WTC11 (cell line): ENCODE data around the gene SYT9. TPM values are rescaled to one million over a fixed set of nuclear protein-coding genes. Genes with fewer than 3 reads are reported as not detected.

Experiments
- ATAC-seq: fragments of 200-7000 bp; cut with Tn5 transposase; 2 replicates; pipeline ENCODE4 v1.10.0; 2021; ENCODE audit warnings: mild to moderate bottlenecking, moderate library complexity
- CTCF ChIA-PET: fragments of 300-600 bp; sonication (Branson Sonifier 250); formaldehyde crosslinking; loops from one replicate; lab custom pipeline; 2021; ENCODE audit warnings: antibody characterized with exemption; lab: Charles Lee
- POLR2A ChIA-PET: fragments of 350-600 bp; sonication (Branson Sonifier 250); formaldehyde crosslinking; loops from one replicate; lab custom pipeline; 2021; ENCODE audit warnings: antibody characterized with exemption; lab: Charles Lee
- DNase-seq: peaks from one replicate; pipeline ENCODE4 v3.0.0; 2021; ENCODE audit warnings: low spot score
- H3K27ac Mint-ChIP-seq: 2 replicates; pipeline ENCODE4 v1.8.0; 2021; ENCODE audit warnings: mixed read lengths
- H3K27me3 Mint-ChIP-seq: 2 replicates; pipeline ENCODE4 v1.8.0; 2021; ENCODE audit warnings: low read depth, mild to moderate bottlenecking, moderate library complexity, mixed read lengths
- H3K36me3 Mint-ChIP-seq: 2 replicates; pipeline ENCODE4 v1.8.0; 2021; ENCODE audit warnings: mixed read lengths
- H3K4me1 Mint-ChIP-seq: 2 replicates; pipeline ENCODE4 v1.8.0; 2022; ENCODE audit warnings: mixed read lengths
- H3K4me3 Mint-ChIP-seq: 2 replicates; pipeline ENCODE4 v1.8.0; 2021; ENCODE audit warnings: mild to moderate bottlenecking, moderate library complexity, mixed read lengths
- H3K9me3 Mint-ChIP-seq: 2 replicates; pipeline ENCODE4 v1.8.0; 2021; ENCODE audit warnings: mixed read lengths
- CREB1 ChIP-seq: sonication (generic); formaldehyde crosslinking; IDR thresholded peaks from 2 replicates; pipeline ENCODE4 v1.8.0; 2023; ENCODE audit warnings: mild to moderate bottlenecking, missing genetic modification reagents
- E2F1 ChIP-seq: sonication (generic); formaldehyde crosslinking; IDR thresholded peaks from 2 replicates; pipeline ENCODE4 v1.8.0; 2022; ENCODE audit warnings: mild to moderate bottlenecking, missing genetic modification reagents
- EMX1 ChIP-seq: fragments of 250-450 bp; sonication (Bioruptor Pico); IDR thresholded peaks from 2 replicates; pipeline ENCODE4 v1.8.0; 2021; ENCODE audit warnings: mild to moderate bottlenecking
- FOXP1 ChIP-seq: sonication (generic); formaldehyde crosslinking; IDR thresholded peaks from 2 replicates; pipeline ENCODE4 v1.8.0; 2022; ENCODE audit warnings: missing genetic modification reagents, mild to moderate bottlenecking, moderate library complexity, borderline replicate concordance
- FOXP4 ChIP-seq: sonication (generic); formaldehyde crosslinking; IDR thresholded peaks from 2 replicates; pipeline ENCODE4 v1.8.0; 2022; ENCODE audit warnings: mild to moderate bottlenecking, missing genetic modification reagents
- GABPB1 ChIP-seq: sonication (generic); formaldehyde crosslinking; IDR thresholded peaks from 2 replicates; pipeline ENCODE4 v1.8.1; 2023; ENCODE audit warnings: mild to moderate bottlenecking, missing genetic modification reagents
- GTF2I ChIP-seq: fragments of 250-450 bp; sonication (Bioruptor Pico); conservative IDR thresholded peaks from 2 replicates; pipeline ENCODE4 v1.4.0; 2021; ENCODE audit warnings: mild to moderate bottlenecking
- IRF2 ChIP-seq: sonication (generic); formaldehyde crosslinking; IDR thresholded peaks from 2 replicates; pipeline ENCODE4 v1.8.0; 2022; ENCODE audit warnings: low read depth, missing genetic modification reagents, borderline replicate concordance
- NFE2L1 ChIP-seq: sonication (generic); formaldehyde crosslinking; IDR thresholded peaks from 2 replicates; pipeline ENCODE4 v1.8.1; 2023; ENCODE audit warnings: missing genetic modification reagents
- SP1 ChIP-seq: sonication (generic); formaldehyde crosslinking; conservative IDR thresholded peaks from 2 replicates; pipeline ENCODE4 v1.8.1; 2022; ENCODE audit warnings: missing genetic modification reagents
- TCF7 ChIP-seq: sonication (generic); formaldehyde crosslinking; IDR thresholded peaks from 2 replicates; pipeline ENCODE4 v1.8.0; 2022; ENCODE audit warnings: mild to moderate bottlenecking, low read depth, missing genetic modification reagents, moderate library complexity
- USF1 ChIP-seq: sonication (generic); formaldehyde crosslinking; IDR thresholded peaks from 2 replicates; pipeline ENCODE4 v1.8.0; 2022; ENCODE audit warnings: mild to moderate bottlenecking, missing genetic modification reagents
- ZNF281 ChIP-seq: sonication (generic); formaldehyde crosslinking; IDR thresholded peaks from 2 replicates; pipeline ENCODE4 v1.8.0; 2023; ENCODE audit warnings: mild to moderate bottlenecking, missing genetic modification reagents
- ZNF671 ChIP-seq: fragments of 250-450 bp; sonication (Bioruptor Pico); IDR thresholded peaks from 2 replicates; pipeline ENCODE4 v1.8.0; 2021; ENCODE audit warnings: mild to moderate bottlenecking
- total RNA-seq: library from RNA; stranded (reverse); gene quantifications from 3 replicates; pipeline ENCODE4 v1.2.3, GENCODE V29; 2021
- TF ChIP-seq, protein P1 (sequence below): sonication (generic); formaldehyde crosslinking; IDR thresholded peaks from 2 replicates; pipeline ENCODE4 v1.8.0; 2023; ENCODE audit warnings: missing genetic modification reagents
- TF ChIP-seq, protein P2 (sequence below): fragments of 250-450 bp; sonication (Bioruptor Pico); IDR thresholded peaks from 2 replicates; pipeline ENCODE4 v1.9.0; 2021; ENCODE audit warnings: mild to moderate bottlenecking, borderline replicate concordance
- TF ChIP-seq, protein P3 (sequence below): sonication (generic); formaldehyde crosslinking; conservative IDR thresholded peaks from 2 replicates; pipeline ENCODE4 v1.8.1; 2023; ENCODE audit warnings: mild to moderate bottlenecking, low read depth, missing genetic modification reagents, moderate library complexity
- TF ChIP-seq, protein P4 (sequence below): fragments of 250-450 bp; sonication (Bioruptor Pico); IDR thresholded peaks from 2 replicates; pipeline ENCODE4 v1.9.0; 2021; ENCODE audit warnings: moderate library complexity, mild to moderate bottlenecking, inconsistent platforms, borderline replicate concordance

Gene SYT9
- total RNA-seq, 1 experiment from 2014 or later: 1.3 TPM

DNA sequence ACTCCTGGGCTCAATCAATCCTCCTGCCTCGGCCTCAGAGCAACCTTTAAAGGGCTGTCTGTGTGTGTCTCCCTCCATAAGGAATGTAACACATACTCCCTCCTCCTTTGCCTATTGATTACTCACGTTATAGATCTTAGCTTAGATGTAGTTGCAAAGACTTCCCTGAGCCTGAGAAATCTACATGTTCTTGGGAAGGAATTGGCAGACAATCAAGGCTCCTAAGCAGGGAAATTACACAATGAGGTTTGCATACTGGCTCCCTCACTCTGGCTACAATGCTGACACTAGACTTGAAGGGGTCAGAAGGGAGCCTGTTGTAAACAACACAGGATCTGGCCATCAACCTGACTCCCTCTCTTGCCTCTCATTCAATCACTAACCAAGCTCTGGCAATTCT is 228.4 kb downstream of the SYT9 start (continued):
- no peak for TF ChIP-seq FOXP4 (CRISPR knock-in tag)

- no peaks in the 10 kb centered on the region for H3K27me3 Mint-ChIP-seq
- 0 out of 2 replicates have a peak, but pooled peaks cover under 1% of the 10 kb centered on the region for H3K9me3 Mint-ChIP-seq
- ChIA-PET POLR2A (no interaction called here), CTCF (no interaction called here)
- H3K4me1 Mint-ChIP-seq: peaks cover 21% of the 10 kb centered on the region
- DNase-seq: no peak
- no peak overlapping the region for H3K4me3 Mint-ChIP-seq
- no peaks in the 10 kb centered on the region for H3K36me3 Mint-ChIP-seq
- ATAC-seq: no peak
- no peak overlapping the region for H3K27ac Mint-ChIP-seq
- no peak for TF ChIP-seq USF1 (CRISPR knock-in tag)
- no peak for TF ChIP-seq EMX1 (CRISPR knock-in tag)
- TF ChIP-seq SP1 (CRISPR knock-in tag): no peak
- no peak for TF ChIP-seq GABPB1 (CRISPR knock-in tag)
- TF ChIP-seq IRF2: no peak
- TF ChIP-seq E2F1 (CRISPR knock-in tag): no peak
- TF ChIP-seq CREB1 (CRISPR knock-in tag): no peak
- TF ChIP-seq ZNF671 (CRISPR knock-in tag): no peak
- TF ChIP-seq, protein P1, sequence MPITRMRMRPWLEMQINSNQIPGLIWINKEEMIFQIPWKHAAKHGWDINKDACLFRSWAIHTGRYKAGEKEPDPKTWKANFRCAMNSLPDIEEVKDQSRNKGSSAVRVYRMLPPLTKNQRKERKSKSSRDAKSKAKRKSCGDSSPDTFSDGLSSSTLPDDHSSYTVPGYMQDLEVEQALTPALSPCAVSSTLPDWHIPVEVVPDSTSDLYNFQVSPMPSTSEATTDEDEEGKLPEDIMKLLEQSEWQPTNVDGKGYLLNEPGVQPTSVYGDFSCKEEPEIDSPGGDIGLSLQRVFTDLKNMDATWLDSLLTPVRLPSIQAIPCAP (CRISPR knock-in tag): no peak
- TF ChIP-seq, protein P2, sequence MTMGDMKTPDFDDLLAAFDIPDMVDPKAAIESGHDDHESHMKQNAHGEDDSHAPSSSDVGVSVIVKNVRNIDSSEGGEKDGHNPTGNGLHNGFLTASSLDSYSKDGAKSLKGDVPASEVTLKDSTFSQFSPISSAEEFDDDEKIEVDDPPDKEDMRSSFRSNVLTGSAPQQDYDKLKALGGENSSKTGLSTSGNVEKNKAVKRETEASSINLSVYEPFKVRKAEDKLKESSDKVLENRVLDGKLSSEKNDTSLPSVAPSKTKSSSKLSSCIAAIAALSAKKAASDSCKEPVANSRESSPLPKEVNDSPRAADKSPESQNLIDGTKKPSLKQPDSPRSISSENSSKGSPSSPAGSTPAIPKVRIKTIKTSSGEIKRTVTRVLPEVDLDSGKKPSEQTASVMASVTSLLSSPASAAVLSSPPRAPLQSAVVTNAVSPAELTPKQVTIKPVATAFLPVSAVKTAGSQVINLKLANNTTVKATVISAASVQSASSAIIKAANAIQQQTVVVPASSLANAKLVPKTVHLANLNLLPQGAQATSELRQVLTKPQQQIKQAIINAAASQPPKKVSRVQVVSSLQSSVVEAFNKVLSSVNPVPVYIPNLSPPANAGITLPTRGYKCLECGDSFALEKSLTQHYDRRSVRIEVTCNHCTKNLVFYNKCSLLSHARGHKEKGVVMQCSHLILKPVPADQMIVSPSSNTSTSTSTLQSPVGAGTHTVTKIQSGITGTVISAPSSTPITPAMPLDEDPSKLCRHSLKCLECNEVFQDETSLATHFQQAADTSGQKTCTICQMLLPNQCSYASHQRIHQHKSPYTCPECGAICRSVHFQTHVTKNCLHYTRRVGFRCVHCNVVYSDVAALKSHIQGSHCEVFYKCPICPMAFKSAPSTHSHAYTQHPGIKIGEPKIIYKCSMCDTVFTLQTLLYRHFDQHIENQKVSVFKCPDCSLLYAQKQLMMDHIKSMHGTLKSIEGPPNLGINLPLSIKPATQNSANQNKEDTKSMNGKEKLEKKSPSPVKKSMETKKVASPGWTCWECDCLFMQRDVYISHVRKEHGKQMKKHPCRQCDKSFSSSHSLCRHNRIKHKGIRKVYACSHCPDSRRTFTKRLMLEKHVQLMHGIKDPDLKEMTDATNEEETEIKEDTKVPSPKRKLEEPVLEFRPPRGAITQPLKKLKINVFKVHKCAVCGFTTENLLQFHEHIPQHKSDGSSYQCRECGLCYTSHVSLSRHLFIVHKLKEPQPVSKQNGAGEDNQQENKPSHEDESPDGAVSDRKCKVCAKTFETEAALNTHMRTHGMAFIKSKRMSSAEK (CRISPR knock-in tag): no peak
- no peak for TF ChIP-seq TCF7
- TF ChIP-seq, protein P3, sequence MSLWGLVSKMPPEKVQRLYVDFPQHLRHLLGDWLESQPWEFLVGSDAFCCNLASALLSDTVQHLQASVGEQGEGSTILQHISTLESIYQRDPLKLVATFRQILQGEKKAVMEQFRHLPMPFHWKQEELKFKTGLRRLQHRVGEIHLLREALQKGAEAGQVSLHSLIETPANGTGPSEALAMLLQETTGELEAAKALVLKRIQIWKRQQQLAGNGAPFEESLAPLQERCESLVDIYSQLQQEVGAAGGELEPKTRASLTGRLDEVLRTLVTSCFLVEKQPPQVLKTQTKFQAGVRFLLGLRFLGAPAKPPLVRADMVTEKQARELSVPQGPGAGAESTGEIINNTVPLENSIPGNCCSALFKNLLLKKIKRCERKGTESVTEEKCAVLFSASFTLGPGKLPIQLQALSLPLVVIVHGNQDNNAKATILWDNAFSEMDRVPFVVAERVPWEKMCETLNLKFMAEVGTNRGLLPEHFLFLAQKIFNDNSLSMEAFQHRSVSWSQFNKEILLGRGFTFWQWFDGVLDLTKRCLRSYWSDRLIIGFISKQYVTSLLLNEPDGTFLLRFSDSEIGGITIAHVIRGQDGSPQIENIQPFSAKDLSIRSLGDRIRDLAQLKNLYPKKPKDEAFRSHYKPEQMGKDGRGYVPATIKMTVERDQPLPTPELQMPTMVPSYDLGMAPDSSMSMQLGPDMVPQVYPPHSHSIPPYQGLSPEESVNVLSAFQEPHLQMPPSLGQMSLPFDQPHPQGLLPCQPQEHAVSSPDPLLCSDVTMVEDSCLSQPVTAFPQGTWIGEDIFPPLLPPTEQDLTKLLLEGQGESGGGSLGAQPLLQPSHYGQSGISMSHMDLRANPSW (CRISPR knock-in tag): no peak
- no peak for TF ChIP-seq NFE2L1 (CRISPR knock-in tag)
- TF ChIP-seq FOXP4 (CRISPR knock-in tag): no peak
- TF ChIP-seq, protein P4, sequence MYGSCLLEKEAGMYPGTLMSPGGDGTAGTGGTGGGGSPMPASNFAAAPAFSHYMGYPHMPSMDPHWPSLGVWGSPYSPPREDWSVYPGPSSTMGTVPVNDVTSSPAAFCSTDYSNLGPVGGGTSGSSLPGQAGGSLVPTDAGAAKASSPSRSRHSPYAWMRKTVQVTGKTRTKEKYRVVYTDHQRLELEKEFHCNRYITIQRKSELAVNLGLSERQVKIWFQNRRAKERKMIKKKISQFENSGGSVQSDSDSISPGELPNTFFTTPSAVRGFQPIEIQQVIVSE (CRISPR knock-in tag): no peak
- TF ChIP-seq ZNF281 (CRISPR knock-in tag): no peak
- no peak for TF ChIP-seq GTF2I
- no peak for TF ChIP-seq FOXP1 (CRISPR knock-in tag)
Measured at GRCh38 chr11:7484131-7484530, 232.4 kb downstream of the SYT9 start.
